ENCODE results near the gene VDR. TPM values are rescaled to one million over a fixed set of nuclear protein-coding genes. Genes with fewer than 3 reads are reported as not detected.

VDR gene
- polyA plus RNA-seq, 1 donor from 2014 or later, result not detected

- H2AFZ ChIP-seq (ENCODE audit: low read depth, low read length), result no peak overlapping the region
Measured at GRCh38 chr12:47858511-47859266, 46.1 kb downstream of the VDR start.

DNA sequence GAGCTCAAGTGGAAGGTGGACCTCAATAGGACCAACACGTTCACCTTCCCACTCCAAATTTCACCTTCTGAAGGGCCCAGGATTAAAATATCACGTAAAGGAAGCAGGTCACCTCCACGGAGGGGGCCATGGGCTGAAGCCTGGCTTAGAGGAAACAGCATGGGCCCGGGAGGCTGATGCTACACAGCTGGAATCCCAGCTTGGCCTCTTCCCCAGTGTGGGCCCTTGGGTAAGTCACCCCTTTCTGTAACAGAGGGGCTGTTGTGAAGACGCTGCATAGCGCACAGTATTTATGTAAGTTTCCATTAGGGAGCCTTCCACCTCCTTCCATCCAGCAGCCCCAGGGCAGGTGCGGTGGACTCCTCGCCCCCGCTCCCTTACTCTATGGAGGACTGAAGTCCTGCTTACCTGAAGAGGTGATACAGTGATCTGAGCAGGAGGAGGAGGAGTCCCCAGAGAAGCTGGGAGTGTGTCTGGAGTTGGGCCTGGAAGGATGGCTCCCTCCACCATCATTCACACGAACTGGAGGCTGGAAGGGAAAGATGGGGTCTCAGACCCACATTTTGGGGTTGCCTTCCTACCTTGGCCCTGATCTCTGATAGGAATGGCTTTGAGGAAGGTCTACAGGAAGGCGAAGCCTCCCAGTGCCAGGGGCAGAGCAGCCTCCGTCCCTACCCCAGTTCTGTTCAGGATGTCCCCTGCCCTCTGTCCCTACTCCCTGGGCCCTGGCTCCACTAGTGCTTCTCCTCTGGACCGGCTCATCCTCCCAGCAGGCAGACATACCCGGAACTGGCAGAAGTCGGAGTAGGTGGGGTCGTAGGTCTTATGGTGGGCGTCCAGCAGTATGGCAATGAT, 47.8 kb downstream of the VDR start:
- Histone ChIP-seq H3K27me3 (ENCODE audit: insufficient read depth, low read depth, low read length) (no peaks in the 10 kb centered on the region), H3F3A (ENCODE audit: insufficient read depth, low read length, poor library complexity, severe bottlenecking) (no peaks in the 10 kb centered on the region), H2AFZ (ENCODE audit: low read depth, low read length) (no peak overlapping the region), H4K20me1 (ENCODE audit: insufficient read depth) (no peaks in the 10 kb centered on the region), H3K27ac (ENCODE audit: low read length) (no peak overlapping the region), H3K79me2 (replicated peaks; ENCODE audit: insufficient read depth, low read length) (no peaks in the 10 kb centered on the region), H3K4me2 (ENCODE audit: low read length) (no peak overlapping the region), H3K9me2 (ENCODE audit: insufficient read depth, low read length) (no peaks in the 10 kb centered on the region), H3K9ac (ENCODE audit: low read length) (no peak overlapping the region), H3K4me3 (ENCODE audit: low read length) (no peak overlapping the region), H3K9me3 (ENCODE audit: low read length) (no peaks in the 10 kb centered on the region), H3K36me3 (ENCODE audit: insufficient read depth, low read length) (no peaks in the 10 kb centered on the region)
- TF ChIP-seq SMC3 (conservative IDR thresholded peaks at IDR 0.05; ENCODE audit: poor library complexity) (no peak), POLR2AphosphoS5 (IDR thresholded peaks at IDR 0.05) (no peak), EP300 (conservative IDR thresholded peaks at IDR 0.05; ENCODE audit: poor library complexity, severe bottlenecking) (no peak), RAD21 (conservative IDR thresholded peaks at IDR 0.05) (no peak), TAF1 (IDR thresholded peaks at IDR 0.05; ENCODE audit: low read depth) (no peak), MXI1 (conservative IDR thresholded peaks at IDR 0.05; ENCODE audit: poor library complexity, severe bottlenecking) (no peak)
- TF ChIP-seq, protein P1, sequence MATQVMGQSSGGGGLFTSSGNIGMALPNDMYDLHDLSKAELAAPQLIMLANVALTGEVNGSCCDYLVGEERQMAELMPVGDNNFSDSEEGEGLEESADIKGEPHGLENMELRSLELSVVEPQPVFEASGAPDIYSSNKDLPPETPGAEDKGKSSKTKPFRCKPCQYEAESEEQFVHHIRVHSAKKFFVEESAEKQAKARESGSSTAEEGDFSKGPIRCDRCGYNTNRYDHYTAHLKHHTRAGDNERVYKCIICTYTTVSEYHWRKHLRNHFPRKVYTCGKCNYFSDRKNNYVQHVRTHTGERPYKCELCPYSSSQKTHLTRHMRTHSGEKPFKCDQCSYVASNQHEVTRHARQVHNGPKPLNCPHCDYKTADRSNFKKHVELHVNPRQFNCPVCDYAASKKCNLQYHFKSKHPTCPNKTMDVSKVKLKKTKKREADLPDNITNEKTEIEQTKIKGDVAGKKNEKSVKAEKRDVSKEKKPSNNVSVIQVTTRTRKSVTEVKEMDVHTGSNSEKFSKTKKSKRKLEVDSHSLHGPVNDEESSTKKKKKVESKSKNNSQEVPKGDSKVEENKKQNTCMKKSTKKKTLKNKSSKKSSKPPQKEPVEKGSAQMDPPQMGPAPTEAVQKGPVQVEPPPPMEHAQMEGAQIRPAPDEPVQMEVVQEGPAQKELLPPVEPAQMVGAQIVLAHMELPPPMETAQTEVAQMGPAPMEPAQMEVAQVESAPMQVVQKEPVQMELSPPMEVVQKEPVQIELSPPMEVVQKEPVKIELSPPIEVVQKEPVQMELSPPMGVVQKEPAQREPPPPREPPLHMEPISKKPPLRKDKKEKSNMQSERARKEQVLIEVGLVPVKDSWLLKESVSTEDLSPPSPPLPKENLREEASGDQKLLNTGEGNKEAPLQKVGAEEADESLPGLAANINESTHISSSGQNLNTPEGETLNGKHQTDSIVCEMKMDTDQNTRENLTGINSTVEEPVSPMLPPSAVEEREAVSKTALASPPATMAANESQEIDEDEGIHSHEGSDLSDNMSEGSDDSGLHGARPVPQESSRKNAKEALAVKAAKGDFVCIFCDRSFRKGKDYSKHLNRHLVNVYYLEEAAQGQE (IDR thresholded peaks at IDR 0.05; ENCODE audit: borderline replicate concordance), result no peak
- TF ChIP-seq, protein P2, sequence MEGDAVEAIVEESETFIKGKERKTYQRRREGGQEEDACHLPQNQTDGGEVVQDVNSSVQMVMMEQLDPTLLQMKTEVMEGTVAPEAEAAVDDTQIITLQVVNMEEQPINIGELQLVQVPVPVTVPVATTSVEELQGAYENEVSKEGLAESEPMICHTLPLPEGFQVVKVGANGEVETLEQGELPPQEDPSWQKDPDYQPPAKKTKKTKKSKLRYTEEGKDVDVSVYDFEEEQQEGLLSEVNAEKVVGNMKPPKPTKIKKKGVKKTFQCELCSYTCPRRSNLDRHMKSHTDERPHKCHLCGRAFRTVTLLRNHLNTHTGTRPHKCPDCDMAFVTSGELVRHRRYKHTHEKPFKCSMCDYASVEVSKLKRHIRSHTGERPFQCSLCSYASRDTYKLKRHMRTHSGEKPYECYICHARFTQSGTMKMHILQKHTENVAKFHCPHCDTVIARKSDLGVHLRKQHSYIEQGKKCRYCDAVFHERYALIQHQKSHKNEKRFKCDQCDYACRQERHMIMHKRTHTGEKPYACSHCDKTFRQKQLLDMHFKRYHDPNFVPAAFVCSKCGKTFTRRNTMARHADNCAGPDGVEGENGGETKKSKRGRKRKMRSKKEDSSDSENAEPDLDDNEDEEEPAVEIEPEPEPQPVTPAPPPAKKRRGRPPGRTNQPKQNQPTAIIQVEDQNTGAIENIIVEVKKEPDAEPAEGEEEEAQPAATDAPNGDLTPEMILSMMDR (IDR thresholded peaks at IDR 0.05; ENCODE audit: poor library complexity, severe bottlenecking), result no peak

More at GRCh38 chr12:47858511-47859266, 46.1 kb downstream of the VDR start:
- H4K20me1 ChIP-seq (ENCODE audit: insufficient read depth), result no peaks in the 10 kb centered on the region
- no peak for TF ChIP-seq SMC3 (conservative IDR thresholded peaks at IDR 0.05; ENCODE audit: poor library complexity)
- TF ChIP-seq, protein P2 (IDR thresholded peaks at IDR 0.05; ENCODE audit: poor library complexity, severe bottlenecking), result no peak
- no peak for TF ChIP-seq EP300 (conservative IDR thresholded peaks at IDR 0.05; ENCODE audit: poor library complexity, severe bottlenecking)
- no peak for TF ChIP-seq POLR2AphosphoS5 (IDR thresholded peaks at IDR 0.05)
- no peak for TF ChIP-seq TAF1 (IDR thresholded peaks at IDR 0.05; ENCODE audit: low read depth)
- no peak for TF ChIP-seq RAD21 (conservative IDR thresholded peaks at IDR 0.05)
- TF ChIP-seq MXI1 (conservative IDR thresholded peaks at IDR 0.05; ENCODE audit: poor library complexity, severe bottlenecking), result no peak
- no peak for TF ChIP-seq EZH2 (IDR thresholded peaks at IDR 0.05; ENCODE audit: borderline replicate concordance, insufficient read depth, low read length, poor library complexity, severe bottlenecking)
- TF ChIP-seq, protein P1 (IDR thresholded peaks at IDR 0.05; ENCODE audit: borderline replicate concordance), result no peak
- H3K27ac ChIP-seq (ENCODE audit: low read length), result no peak overlapping the region
- no peak overlapping the region for H3K9ac ChIP-seq (ENCODE audit: low read length)
- no peaks in the 10 kb centered on the region for H3K9me3 ChIP-seq (ENCODE audit: low read length)
- no peak overlapping the region for H3K4me3 ChIP-seq (ENCODE audit: low read length)
- no peak overlapping the region for H3K4me2 ChIP-seq (ENCODE audit: low read length)
- no peaks in the 10 kb centered on the region for H3K9me2 ChIP-seq (ENCODE audit: insufficient read depth, low read length)
- no peaks in the 10 kb centered on the region for H3K36me3 ChIP-seq (ENCODE audit: insufficient read depth, low read length)
- H3F3A ChIP-seq (ENCODE audit: insufficient read depth, low read length, poor library complexity, severe bottlenecking), result no peaks in the 10 kb centered on the region
- H3K79me2 ChIP-seq (replicated peaks; ENCODE audit: insufficient read depth, low read length), result no peaks in the 10 kb centered on the region
- H3K27me3 ChIP-seq (ENCODE audit: insufficient read depth, low read depth, low read length), result no peaks in the 10 kb centered on the region
